Activated naive CD8-positive, alpha-beta T cell (primary cell): ENCODE measurements around the gene MRPL44.
A peak's percentile ranks its signal among the peaks of the same experiment; 100 is the strongest.

Experiments used
- H3K27ac Mint-ChIP-seq: one replicate; pipeline ENCODE4 v1.8.0; 2021; ENCODE audit warnings: mixed read lengths
- H3K27me3 Mint-ChIP-seq: one replicate; pipeline ENCODE4 v1.8.0; 2021; ENCODE audit warnings: mixed read lengths
- H3K36me3 Mint-ChIP-seq: one replicate; pipeline ENCODE4 v1.8.0; 2021; ENCODE audit warnings: mixed read lengths
- H3K4me1 Mint-ChIP-seq: one replicate; pipeline ENCODE4 v1.8.0; 2021; ENCODE audit warnings: low read depth, mixed read lengths
- H3K4me3 Mint-ChIP-seq: one replicate; pipeline ENCODE4 v1.8.0; 2021; ENCODE audit warnings: mild to moderate bottlenecking, mixed read lengths
- H3K9me3 Mint-ChIP-seq: one replicate; pipeline ENCODE4 v1.8.0; 2021; ENCODE audit warnings: low read depth, mixed read lengths

MRPL44 gene

GRCh38 chr2:223945755-223946154 is 11.5 kb upstream of the MRPL44 start:
- Mint-ChIP-seq H3K9me3 (peaks cover 3% of the 10 kb centered on the region), H3K4me3 (peak overlapping the region; percentile 85), H3K36me3 (peaks cover 4% of the 10 kb centered on the region), H3K27ac (peak overlapping the region; percentile 77), H3K27me3 (no peaks in the 10 kb centered on the region), H3K4me1 (peaks cover 56% of the 10 kb centered on the region)

- peak overlapping the region; percentile 66 for H3K27ac Mint-ChIP-seq
- no peaks in the 10 kb centered on the region for H3K9me3 Mint-ChIP-seq
- no peaks in the 10 kb centered on the region for H3K27me3 Mint-ChIP-seq
- peaks cover 56% of the 10 kb centered on the region for H3K4me1 Mint-ChIP-seq
- no peak overlapping the region for H3K4me3 Mint-ChIP-seq
- peaks cover 2% of the 10 kb centered on the region for H3K36me3 Mint-ChIP-seq
These were observed 9.5 kb upstream of the MRPL44 start for GRCh38 chr2:223947711-223948205.

- Mint-ChIP-seq H3K9me3 (no peaks in the 10 kb centered on the region), H3K27me3 (no peaks in the 10 kb centered on the region), H3K4me1 (peaks cover 49% of the 10 kb centered on the region), H3K27ac (peak overlapping the region; percentile 81), H3K4me3 (no peak overlapping the region), H3K36me3 (peaks cover 2% of the 10 kb centered on the region)
These were observed 7.9 kb upstream of the MRPL44 start for GRCh38 chr2:223949241-223949840.

- H3K4me1 Mint-ChIP-seq = peaks cover 54% of the 10 kb centered on the region
- no peak overlapping the region for H3K4me3 Mint-ChIP-seq
- peaks cover 2% of the 10 kb centered on the region for H3K36me3 Mint-ChIP-seq
- H3K27ac Mint-ChIP-seq = peak overlapping the region; percentile 81
- H3K27me3 Mint-ChIP-seq = no peaks in the 10 kb centered on the region
- no peaks in the 10 kb centered on the region for H3K9me3 Mint-ChIP-seq
These were observed 6.6 kb upstream of the MRPL44 start for GRCh38 chr2:223950448-223951347.

- Mint-ChIP-seq H3K4me1 (peaks cover 54% of the 10 kb centered on the region), H3K27me3 (no peaks in the 10 kb centered on the region), H3K27ac (peak overlapping the region; percentile 52), H3K9me3 (no peaks in the 10 kb centered on the region), H3K36me3 (peaks cover 2% of the 10 kb centered on the region), H3K4me3 (peak overlapping the region; percentile 9)
These were observed 4.8 kb upstream of the MRPL44 start for GRCh38 chr2:223952280-223952968.

GRCh38 chr2:223954401-223954800 is 2.9 kb upstream of the MRPL44 start:
- H3K9me3 Mint-ChIP-seq = no peaks in the 10 kb centered on the region

GRCh38 chr2:223956300-223956699 is 963 bp upstream of the MRPL44 start:
- H3K9me3 Mint-ChIP-seq = no peaks in the 10 kb centered on the region
- peaks cover 67% of the 10 kb centered on the region for H3K4me1 Mint-ChIP-seq
- H3K27ac Mint-ChIP-seq = peak overlapping the region; percentile 86
- H3K36me3 Mint-ChIP-seq = peaks cover 6% of the 10 kb centered on the region
- peak overlapping the region; percentile 95 for H3K4me3 Mint-ChIP-seq
- H3K27me3 Mint-ChIP-seq = no peaks in the 10 kb centered on the region

More at GRCh38 chr2:223954401-223954800, 2.9 kb upstream of the MRPL44 start:
- Mint-ChIP-seq H3K27ac (no peak overlapping the region), H3K27me3 (no peaks in the 10 kb centered on the region), H3K4me1 (peaks cover 62% of the 10 kb centered on the region), H3K4me3 (no peak overlapping the region), H3K36me3 (peaks cover 2% of the 10 kb centered on the region)

- no peaks in the 10 kb centered on the region for H3K27me3 Mint-ChIP-seq
- H3K4me1 Mint-ChIP-seq = peaks cover 72% of the 10 kb centered on the region
- no peaks in the 10 kb centered on the region for H3K9me3 Mint-ChIP-seq
- peaks cover 6% of the 10 kb centered on the region for H3K36me3 Mint-ChIP-seq
- H3K4me3 Mint-ChIP-seq = peak overlapping the region; percentile 81
- peak overlapping the region; percentile 28 for H3K27ac Mint-ChIP-seq
These were observed 2.4 kb downstream of the MRPL44 start for GRCh38 chr2:223959688-223960087.

- no peaks in the 10 kb centered on the region for H3K27me3 Mint-ChIP-seq
- H3K27ac Mint-ChIP-seq = peak overlapping the region; percentile 22
- no peaks in the 10 kb centered on the region for H3K9me3 Mint-ChIP-seq
- peaks cover 16% of the 10 kb centered on the region for H3K4me1 Mint-ChIP-seq
- H3K36me3 Mint-ChIP-seq = no peaks in the 10 kb centered on the region
- no peak overlapping the region for H3K4me3 Mint-ChIP-seq
These were observed 10.7 kb downstream of the MRPL44 start for GRCh38 chr2:223967981-223968380.

GRCh38 chr2:223969315-223969714 is 12.1 kb downstream of the MRPL44 start:
- Mint-ChIP-seq H3K36me3 (no peaks in the 10 kb centered on the region), H3K27me3 (no peaks in the 10 kb centered on the region), H3K4me3 (no peak overlapping the region), H3K4me1 (peaks cover 12% of the 10 kb centered on the region), H3K9me3 (no peaks in the 10 kb centered on the region), H3K27ac (no peak overlapping the region)

- no peaks in the 10 kb centered on the region for H3K27me3 Mint-ChIP-seq
- peaks cover 10% of the 10 kb centered on the region for H3K4me1 Mint-ChIP-seq
- H3K36me3 Mint-ChIP-seq = no peaks in the 10 kb centered on the region
- H3K27ac Mint-ChIP-seq = no peak overlapping the region
- H3K9me3 Mint-ChIP-seq = no peaks in the 10 kb centered on the region
- no peak overlapping the region for H3K4me3 Mint-ChIP-seq
These were observed 12.6 kb downstream of the MRPL44 start for GRCh38 chr2:223969856-223970255.

GRCh38 chr2:223970343-223971128 is 13.3 kb downstream of the MRPL44 start:
- Mint-ChIP-seq H3K9me3 (no peaks in the 10 kb centered on the region), H3K27me3 (no peaks in the 10 kb centered on the region), H3K4me1 (peaks cover 7% of the 10 kb centered on the region), H3K36me3 (peaks cover under 1% of the 10 kb centered on the region), H3K27ac (no peak overlapping the region), H3K4me3 (no peak overlapping the region)

GRCh38 chr2:223971731-223972130 is 14.5 kb downstream of the MRPL44 start:
- H3K27me3 Mint-ChIP-seq = no peaks in the 10 kb centered on the region
- H3K27ac Mint-ChIP-seq = no peak overlapping the region
- H3K9me3 Mint-ChIP-seq = no peaks in the 10 kb centered on the region
- H3K4me3 Mint-ChIP-seq = no peak overlapping the region
- H3K4me1 Mint-ChIP-seq = peaks cover 4% of the 10 kb centered on the region
- H3K36me3 Mint-ChIP-seq = peaks cover 4% of the 10 kb centered on the region

- Mint-ChIP-seq H3K4me1 (peaks cover 4% of the 10 kb centered on the region), H3K36me3 (peaks cover 6% of the 10 kb centered on the region), H3K9me3 (no peaks in the 10 kb centered on the region), H3K27ac (no peak overlapping the region), H3K4me3 (no peak overlapping the region), H3K27me3 (no peaks in the 10 kb centered on the region)
These were observed 15.4 kb downstream of the MRPL44 start for GRCh38 chr2:223972656-223973102.
